GM12892 (cell line): ENCODE measurements around the gene MCM6.

Source experiments
- POLR2A ChIP-seq: IDR thresholded peaks from 2 replicates; pipeline ENCODE4 v1.6.1; 2011; ENCODE audit warnings: low read depth, low read length, control low read depth
- POLR2AphosphoS5 ChIP-seq: IDR thresholded peaks from 2 replicates; pipeline ENCODE4 v1.6.1; 2011; ENCODE audit warnings: low read depth, low read length, control low read depth

DNA sequence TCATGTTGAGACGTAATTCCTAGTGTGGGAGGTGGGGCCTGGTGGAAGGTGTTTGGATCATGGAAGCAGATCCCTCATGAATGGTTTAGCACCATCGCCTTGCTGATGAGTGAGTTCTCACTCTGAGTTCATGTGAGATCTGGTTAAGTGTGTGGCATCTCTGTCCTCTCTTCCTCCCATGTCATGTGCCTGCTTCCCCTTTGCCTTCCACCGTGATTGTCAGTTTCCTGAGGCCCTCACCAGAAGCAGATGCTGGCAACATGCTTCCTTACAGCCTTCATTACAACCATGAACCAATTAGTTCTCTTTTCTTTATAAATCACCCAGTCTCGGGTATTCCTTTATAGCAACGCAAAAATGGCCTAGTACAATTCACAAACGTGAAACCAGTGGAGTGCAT is 14.6 kb upstream of the MCM6 start:
- TF ChIP-seq POLR2AphosphoS5: no peak
- no peak for TF ChIP-seq POLR2A
